Measurements from ENCODE around the gene RAP1GAP2. TPM values are rescaled to one million over a fixed set of nuclear protein-coding genes. Genes with fewer than 3 reads are reported as not detected.

Gene RAP1GAP2
- total RNA-seq, 1 donor: 2.9 TPM

GRCh38 chr17:3025421-3026124 lies 229.3 kb downstream of the RAP1GAP2 start:
- no peaks in the 10 kb centered on the region for H3K79me2 ChIP-seq (ENCODE audit: insufficient read depth, low read length)
- TF ChIP-seq CTCF (IDR thresholded peaks at IDR 0.05; ENCODE audit: extremely low read depth, low read depth, low read length): no peak
- H3K4me3 ChIP-seq (ENCODE audit: insufficient read depth, low read length): no peak overlapping the region
- no peaks in the 10 kb centered on the region for H4K20me1 ChIP-seq (ENCODE audit: insufficient read depth, low read length)
- H3K27me3 ChIP-seq (ENCODE audit: insufficient read depth, low read length): no peaks in the 10 kb centered on the region
- no peak overlapping the region for H3K27ac ChIP-seq (ENCODE audit: low read depth, low read length)
- peaks cover 25% of the 10 kb centered on the region for H3K36me3 ChIP-seq (ENCODE audit: insufficient read depth, low read length)
- peaks cover 5% of the 10 kb centered on the region for H3K4me1 ChIP-seq (ENCODE audit: insufficient read depth, low read length)
- peaks cover 9% of the 10 kb centered on the region for H3K9me3 ChIP-seq (ENCODE audit: low read depth, low read length)
- H2AFZ ChIP-seq (ENCODE audit: low read length): no peak overlapping the region
- no peak for DNase-seq (ENCODE audit: insufficient read length, low spot score, missing footprints)
- H3K4me2 ChIP-seq (ENCODE audit: insufficient read depth, low read length): no peak overlapping the region

GRCh38 chr17:3026125-3026855 lies 230.1 kb downstream of the RAP1GAP2 start:
- Histone ChIP-seq H3K4me2 (ENCODE audit: insufficient read depth, low read length) (no peak overlapping the region), H3K4me3 (ENCODE audit: insufficient read depth, low read length) (no peak overlapping the region), H3K27ac (ENCODE audit: low read depth, low read length) (no peak overlapping the region), H3K27me3 (ENCODE audit: insufficient read depth, low read length) (no peaks in the 10 kb centered on the region), H3K36me3 (ENCODE audit: insufficient read depth, low read length) (peaks cover 19% of the 10 kb centered on the region), H3K79me2 (ENCODE audit: insufficient read depth, low read length) (no peaks in the 10 kb centered on the region), H3K9me3 (ENCODE audit: low read depth, low read length) (peaks cover 9% of the 10 kb centered on the region), H2AFZ (ENCODE audit: low read length) (no peak overlapping the region), H3K4me1 (ENCODE audit: insufficient read depth, low read length) (peaks cover 5% of the 10 kb centered on the region), H4K20me1 (ENCODE audit: insufficient read depth, low read length) (no peaks in the 10 kb centered on the region)
- no peak for DNase-seq (ENCODE audit: insufficient read length, low spot score, missing footprints)
- TF ChIP-seq CTCF (IDR thresholded peaks at IDR 0.05; ENCODE audit: extremely low read depth, low read depth, low read length): no peak

GRCh38 chr17:3026856-3027751 lies 230.9 kb downstream of the RAP1GAP2 start:
- no peak for TF ChIP-seq CTCF (IDR thresholded peaks at IDR 0.05; ENCODE audit: extremely low read depth, low read depth, low read length)
- Histone ChIP-seq H3K36me3 (ENCODE audit: insufficient read depth, low read length) (peaks cover 13% of the 10 kb centered on the region), H2AFZ (ENCODE audit: low read length) (no peak overlapping the region), H3K27ac (ENCODE audit: low read depth, low read length) (no peak overlapping the region), H3K4me2 (ENCODE audit: insufficient read depth, low read length) (no peak overlapping the region), H3K4me3 (ENCODE audit: insufficient read depth, low read length) (no peak overlapping the region), H4K20me1 (ENCODE audit: insufficient read depth, low read length) (no peaks in the 10 kb centered on the region), H3K79me2 (ENCODE audit: insufficient read depth, low read length) (no peaks in the 10 kb centered on the region), H3K4me1 (ENCODE audit: insufficient read depth, low read length) (peaks cover 5% of the 10 kb centered on the region), H3K9me3 (ENCODE audit: low read depth, low read length) (peaks cover 6% of the 10 kb centered on the region), H3K27me3 (ENCODE audit: insufficient read depth, low read length) (no peaks in the 10 kb centered on the region)
- no peak for DNase-seq (ENCODE audit: insufficient read length, low spot score, missing footprints)
